Fibroblast of the aortic adventitia (primary cell): ENCODE data around the gene TFEB. TPM values are rescaled to one million over a fixed set of nuclear protein-coding genes. Genes with fewer than 3 reads are reported as not detected.

Source experiments
- DNase-seq: peaks from one replicate; pipeline ENCODE4 v3.0.0-alpha.2; 2010; ENCODE audit warnings: low read depth
- H3K4me3 ChIP-seq: 2 replicates; pipeline ENCODE4 v1.5.1; 2011; ENCODE audit warnings: low read depth, mild to moderate bottlenecking, control low read depth, low read length, moderate library complexity
- CTCF ChIP-seq: IDR thresholded peaks from 2 replicates; pipeline ENCODE4 v1.5.1; 2011; ENCODE audit warnings: mild to moderate bottlenecking, low read length, control low read depth, inconsistent platforms; ENCODE audit not compliant: insufficient read depth
- total RNA-seq: library from RNA; depleted of rRNA; stranded (reverse); fragments of >200 nt; gene quantifications from 2 replicates; pipeline ENCODE4 v1.2.3, GENCODE V29; 2012; ENCODE audit warnings: low replicate concordance

Gene TFEB
- total RNA-seq, 1 donor, result 5.1 TPM

DNA sequence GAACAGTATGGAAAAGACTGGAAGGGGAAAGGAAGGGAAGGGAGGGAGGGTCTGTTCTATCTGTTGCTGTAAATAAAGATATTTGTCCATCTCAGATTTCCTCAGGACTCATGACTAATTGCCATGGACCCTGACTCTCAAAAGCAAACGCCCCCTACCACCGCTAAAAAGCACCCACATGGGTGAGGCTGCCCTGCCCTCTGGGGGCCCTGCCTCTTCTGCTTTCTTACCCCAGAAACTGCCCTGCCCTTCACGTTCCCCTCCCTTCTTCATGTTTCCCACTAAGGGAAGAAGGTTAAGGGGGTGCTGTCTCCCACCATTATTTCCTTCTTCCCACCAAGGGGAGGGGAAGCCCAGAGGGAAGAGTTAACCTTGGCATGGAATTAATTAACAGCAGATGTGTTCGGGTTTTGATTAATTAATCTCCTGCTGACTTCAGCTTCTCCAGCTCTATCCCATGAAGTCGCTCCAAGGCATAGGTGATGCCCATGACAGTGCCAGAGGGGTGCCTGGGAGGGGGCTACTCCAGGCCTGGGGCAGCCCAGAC lies 81.2 kb downstream of the TFEB start:
- TF ChIP-seq CTCF, result no peak
- no peak overlapping the region for H3K4me3 ChIP-seq
- DNase-seq, result no peak

- no peak for DNase-seq
- no peak for TF ChIP-seq CTCF
- no peak overlapping the region for H3K4me3 ChIP-seq
Measured at GRCh38 chr6:41653691-41654090, 81.7 kb downstream of the TFEB start.

GRCh38 chr6:41652866-41653652 lies 82.3 kb downstream of the TFEB start:
- H3K4me3 ChIP-seq, result no peak overlapping the region
- DNase-seq, result no peak
- no peak for TF ChIP-seq CTCF

- H3K4me3 ChIP-seq, result no peak overlapping the region
- TF ChIP-seq CTCF, result no peak
- DNase-seq, result no peak
Measured at GRCh38 chr6:41651962-41652657, 83.3 kb downstream of the TFEB start.

DNA sequence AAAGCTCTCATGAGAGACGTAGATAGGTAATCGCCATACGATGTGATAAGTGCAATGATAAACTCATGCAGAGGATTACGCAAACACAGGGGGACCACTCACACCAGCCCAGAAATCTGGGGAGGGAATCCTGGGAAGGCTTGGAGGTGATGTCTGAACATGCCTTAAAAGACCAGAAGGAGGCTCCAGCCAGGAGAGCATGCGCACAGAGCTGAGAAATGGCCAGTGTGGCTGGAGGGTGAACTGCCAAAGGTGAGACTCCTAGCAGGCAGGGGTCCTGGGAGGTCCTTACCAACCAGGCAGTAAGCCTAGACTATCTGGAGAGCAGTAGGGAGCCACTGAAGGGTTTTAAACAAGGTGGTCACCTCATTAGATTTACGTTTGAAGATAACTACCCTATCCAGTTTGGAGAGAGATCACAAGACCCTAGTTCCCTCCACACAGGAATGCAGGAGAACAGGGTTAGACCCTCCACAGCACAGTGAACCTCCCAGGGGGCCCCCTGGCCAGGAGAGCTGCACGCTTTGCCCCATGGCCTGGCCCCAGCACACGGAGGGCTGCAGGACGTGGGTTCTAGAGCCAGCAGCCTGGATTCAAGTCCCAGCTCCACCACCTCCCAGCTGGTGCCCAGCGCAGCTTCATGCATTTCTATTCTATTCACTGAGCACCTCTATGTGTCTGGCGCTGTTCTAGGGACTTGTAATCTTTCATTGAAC lies 84.0 kb downstream of the TFEB start:
- no peak overlapping the region for H3K4me3 ChIP-seq
- no peak for DNase-seq
- no peak for TF ChIP-seq CTCF

DNA sequence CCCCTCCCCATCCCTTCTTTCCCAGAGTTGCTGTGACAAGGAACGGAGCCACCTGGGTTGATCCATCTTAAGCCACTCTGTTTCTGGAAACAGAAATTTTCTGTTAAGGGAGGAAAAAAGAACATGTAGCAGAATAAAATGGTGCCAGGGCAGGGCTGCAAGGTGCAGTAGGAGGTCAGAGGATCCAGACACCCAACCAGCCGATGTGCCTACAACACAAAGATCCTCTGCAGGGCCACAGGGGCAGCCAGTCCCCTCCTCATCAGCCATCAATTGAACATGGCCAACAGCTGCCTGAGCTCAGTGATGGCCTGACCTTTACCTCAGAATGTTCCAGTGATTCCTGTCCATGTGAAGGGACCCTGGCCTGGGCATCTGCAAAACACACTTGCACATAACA lies 85.3 kb downstream of the TFEB start:
- no peak for TF ChIP-seq CTCF
- DNase-seq, result no peak
- no peak overlapping the region for H3K4me3 ChIP-seq
